HG03457 (cell line): Measurements from ENCODE around the gene PWP2.
"Not testable (repeated sequence)": the region's sequence is repeated elsewhere in the genome, so short reads cannot be mapped to it uniquely, and the experiment has no call there.

Experiments used
- ATAC-seq: cut with Tn5 transposase; IDR thresholded peaks from one replicate; pipeline ENCODE4 v1.9.1; 2021; ENCODE audit warnings: moderate number of reproducible peaks; ENCODE audit not compliant: unreplicated experiment

The PWP2 gene

DNA sequence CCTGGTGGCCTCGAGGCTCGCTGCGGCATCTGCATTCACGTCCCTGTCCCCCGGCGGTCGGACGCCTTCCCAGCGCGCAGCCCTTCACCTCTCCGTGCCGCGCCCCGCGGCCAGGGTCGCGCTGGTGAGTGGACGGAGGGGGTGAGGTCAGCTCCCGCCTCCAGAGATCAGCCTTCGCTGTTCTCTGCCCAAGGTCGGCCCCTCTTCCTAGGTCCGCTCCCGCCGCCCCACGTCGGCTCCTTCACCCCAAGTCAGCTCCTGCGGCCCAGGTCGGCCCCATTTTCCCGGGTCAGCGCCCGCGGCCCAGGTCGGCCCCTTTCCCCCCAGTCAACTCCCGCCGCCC, 26.5 kb downstream of the PWP2 start:
- ATAC-seq: not testable (repeated sequence)

DNA sequence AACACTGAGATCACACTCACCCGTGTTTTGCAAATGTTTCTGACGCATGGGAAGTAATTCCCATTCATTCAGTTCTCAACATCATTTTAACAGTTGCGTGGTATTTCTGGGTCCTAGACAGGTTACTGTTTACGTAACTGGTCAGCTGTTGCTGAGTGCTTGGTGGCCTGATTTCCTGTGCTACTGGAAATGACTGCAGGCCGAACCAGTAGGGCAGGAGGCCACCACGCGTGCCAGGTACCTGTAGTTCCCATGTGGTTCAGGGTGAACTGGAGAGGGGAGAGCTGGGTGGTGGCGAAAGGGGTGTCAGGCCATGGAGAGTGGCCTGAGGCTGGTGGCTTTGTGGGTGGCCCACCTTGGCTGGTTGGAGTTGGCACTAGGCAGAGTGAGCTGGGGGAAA, 27.5 kb downstream of the PWP2 start:
- ATAC-seq: not testable (repeated sequence)

GRCh38 chr21:44138039-44138438, 30.8 kb downstream of the PWP2 start:
- not testable (repeated sequence) for ATAC-seq

- ATAC-seq: not testable (repeated sequence)
Observed at GRCh38 chr21:44139787-44140551, 32.8 kb downstream of the PWP2 start.

- not testable (repeated sequence) for ATAC-seq
Observed at GRCh38 chr21:44140552-44140932, 33.3 kb downstream of the PWP2 start.

DNA sequence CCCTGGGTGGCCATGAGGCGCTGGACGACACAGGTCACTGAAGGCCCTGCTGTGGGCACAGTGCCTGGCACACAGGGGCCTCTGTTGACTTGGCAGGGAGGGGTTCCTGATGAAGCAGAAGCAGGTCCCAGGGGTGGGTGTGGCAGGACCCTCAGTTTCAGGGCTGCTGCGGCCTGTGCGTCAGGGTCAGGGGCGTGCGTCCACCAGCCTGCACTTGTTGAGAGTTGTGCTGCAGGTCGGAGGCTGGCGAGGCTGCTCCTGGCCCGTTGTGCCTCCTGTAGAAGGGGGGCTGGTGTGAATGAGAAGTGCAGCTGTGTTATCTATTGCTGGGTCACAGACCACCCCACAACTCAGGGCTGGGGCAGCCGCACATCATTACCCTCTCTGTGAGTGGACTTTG, 35.3 kb downstream of the PWP2 start:
- not testable (repeated sequence) for ATAC-seq

- not testable (repeated sequence) for ATAC-seq
Observed at GRCh38 chr21:44143380-44143779, 36.2 kb downstream of the PWP2 start.

- not testable (repeated sequence) for ATAC-seq
Observed at GRCh38 chr21:44143996-44144395, 36.8 kb downstream of the PWP2 start.

- ATAC-seq: not testable (repeated sequence)
Observed at GRCh38 chr21:44144784-44145602, 37.8 kb downstream of the PWP2 start.

DNA sequence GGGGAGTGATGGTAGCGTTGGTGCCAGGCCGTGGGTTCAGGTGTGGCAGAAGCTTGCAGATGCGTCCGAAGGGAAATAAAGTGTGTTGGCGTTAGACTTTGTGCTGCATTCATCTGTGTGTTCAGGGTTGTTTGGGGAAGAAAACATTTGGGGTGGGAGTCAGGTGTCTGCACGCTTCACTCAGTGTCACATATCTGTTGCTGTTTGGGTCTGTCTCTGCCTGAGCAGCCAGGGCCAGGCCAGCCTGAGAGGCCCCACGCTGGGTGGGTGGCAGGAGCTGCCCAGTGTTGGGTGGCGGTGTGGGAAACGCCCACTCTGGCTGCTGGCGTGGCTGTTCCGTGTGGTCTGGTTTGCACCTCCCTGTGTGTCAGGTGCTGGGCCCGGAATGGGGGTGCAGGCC, 38.4 kb downstream of the PWP2 start:
- not testable (repeated sequence) for ATAC-seq

- not testable (repeated sequence) for ATAC-seq
Observed at GRCh38 chr21:44147108-44147507, 39.9 kb downstream of the PWP2 start.

- ATAC-seq: not testable (repeated sequence)
Observed at GRCh38 chr21:44150255-44150654, 43.1 kb downstream of the PWP2 start.

DNA sequence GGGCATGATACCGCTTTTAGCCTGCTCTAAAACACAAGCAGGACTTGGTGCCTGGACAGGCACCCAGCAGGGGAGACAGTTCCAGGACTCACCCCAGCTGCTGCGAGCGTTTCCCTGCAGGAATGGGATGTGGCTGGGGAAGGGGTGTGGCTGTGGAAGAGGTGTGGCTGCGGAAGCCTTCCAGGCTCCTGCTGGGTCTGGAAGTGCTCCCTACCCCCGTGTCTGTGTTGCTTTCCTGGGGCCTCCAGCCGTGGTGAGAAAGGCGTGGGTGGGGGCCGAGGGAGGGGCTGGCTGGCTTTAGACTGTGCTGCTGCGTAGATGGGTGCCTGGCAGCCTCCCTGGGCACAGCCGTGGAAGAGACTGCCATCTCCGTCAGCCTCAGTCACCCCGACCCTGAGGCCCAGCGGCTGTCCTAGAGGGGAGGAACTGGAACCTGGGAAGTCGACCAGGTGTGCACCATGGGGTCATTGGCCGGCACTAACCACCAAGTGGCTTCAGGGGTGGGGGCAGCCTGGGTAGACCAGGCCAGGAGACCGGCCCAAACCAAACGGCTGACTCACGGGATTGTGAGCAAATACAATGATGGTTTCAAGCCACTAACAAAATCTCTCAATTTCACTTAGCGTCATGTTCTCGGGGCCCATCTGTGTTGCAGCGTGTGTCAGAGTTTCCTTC, 46.2 kb downstream of the PWP2 start:
- ATAC-seq: not testable (repeated sequence)

DNA sequence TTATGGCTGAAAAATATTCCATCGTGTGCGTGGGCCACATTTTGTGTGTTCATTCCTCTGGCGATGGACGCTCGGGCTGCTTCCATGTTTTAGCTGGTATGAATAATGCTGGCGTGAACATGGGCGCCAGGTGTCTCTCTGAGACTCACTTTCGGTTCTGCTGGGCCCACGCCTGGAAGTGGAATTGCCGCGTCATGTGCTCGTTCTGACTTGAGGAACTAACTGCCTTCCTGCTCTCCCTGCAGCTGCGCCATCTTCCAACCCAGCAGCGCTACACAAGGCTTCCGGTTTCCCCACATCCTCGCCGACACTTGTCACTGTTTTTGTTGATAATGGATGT, 46.7 kb downstream of the PWP2 start:
- ATAC-seq: not testable (repeated sequence)

GRCh38 chr21:44154816-44155230, 47.6 kb downstream of the PWP2 start:
- ATAC-seq: not testable (repeated sequence)

- not testable (repeated sequence) for ATAC-seq
Observed at GRCh38 chr21:44155231-44155993, 48.2 kb downstream of the PWP2 start.

GRCh38 chr21:44155994-44156380, 48.8 kb downstream of the PWP2 start:
- not testable (repeated sequence) for ATAC-seq

DNA sequence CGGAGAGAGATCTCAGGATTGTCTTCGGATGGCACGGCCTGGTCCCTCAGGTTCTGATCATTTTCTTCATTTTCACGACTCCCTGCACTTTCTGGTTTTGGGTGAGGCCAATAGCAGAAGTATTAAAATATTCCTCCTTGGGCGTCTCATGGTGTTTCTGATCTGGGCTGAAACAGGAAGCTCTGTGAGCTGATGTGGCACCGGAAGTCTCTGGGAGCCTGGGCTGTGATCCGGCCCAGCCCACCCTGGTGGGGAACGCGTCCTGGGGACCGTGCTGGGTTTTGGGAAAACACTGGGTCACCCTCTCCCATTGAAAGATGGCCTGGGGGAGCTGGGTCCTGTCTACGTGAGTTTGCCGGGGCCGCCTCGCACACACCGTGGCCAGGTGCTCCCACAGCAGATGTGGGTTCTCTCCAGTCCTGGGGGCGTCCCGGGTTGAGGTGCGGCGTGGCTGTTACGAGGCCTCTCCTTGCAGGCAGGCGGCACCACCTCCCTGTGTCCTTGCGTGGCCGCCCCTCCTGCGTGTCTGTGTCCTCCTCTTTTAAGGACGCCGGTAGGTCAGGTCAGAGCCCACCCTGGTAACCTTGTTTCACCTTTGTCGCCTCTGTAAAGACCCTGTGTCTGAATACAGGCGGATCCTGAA, 50.4 kb downstream of the PWP2 start:
- not testable (repeated sequence) for ATAC-seq

DNA sequence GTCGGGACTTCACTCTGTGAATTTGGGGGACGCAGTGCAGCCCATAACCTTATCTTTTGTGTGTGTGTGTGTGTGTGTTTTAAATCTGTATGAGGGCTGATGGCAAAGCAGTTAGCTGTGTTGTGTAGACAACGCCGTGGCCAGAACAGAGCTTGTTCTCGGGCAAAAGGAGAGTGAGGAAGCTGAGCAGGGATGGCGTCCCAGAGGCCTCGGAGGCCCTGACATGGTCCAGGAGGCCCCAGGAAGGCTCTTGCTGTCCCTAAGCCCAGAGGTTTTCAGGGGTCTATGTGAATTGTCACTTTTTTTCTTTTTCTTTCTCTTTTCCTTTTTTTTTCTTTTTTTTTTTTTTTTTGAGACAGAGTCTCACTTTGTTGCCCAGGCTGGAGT, 50.9 kb downstream of the PWP2 start:
- ATAC-seq: not testable (repeated sequence)
